AG10803 (cell line): ENCODE results near the gene PTPRD.

Source experiments
- DNase-seq: peaks from one replicate; pipeline ENCODE4 v3.0.0; 2010; ENCODE audit warnings: low read depth
- H3K4me3 ChIP-seq: 2 replicates; pipeline ENCODE4 v1.5.1; 2011; ENCODE audit warnings: mild to moderate bottlenecking, low read length, control low read depth
- CTCF ChIP-seq: conservative IDR thresholded peaks from 2 replicates; pipeline ENCODE4 v1.5.1; 2011; ENCODE audit warnings: mild to moderate bottlenecking, low read length, control low read depth, inconsistent platforms

PTPRD gene

GRCh38 chr9:10226996-10227395 is 385.8 kb downstream of the PTPRD start:
- no peak for DNase-seq
- TF ChIP-seq CTCF: no peak
- H3K4me3 ChIP-seq: no peak overlapping the region

- TF ChIP-seq CTCF: no peak
- H3K4me3 ChIP-seq: no peak overlapping the region
These were observed 400.1 kb downstream of the PTPRD start for GRCh38 chr9:10212702-10213101.

GRCh38 chr9:10208691-10209069 is 404.1 kb downstream of the PTPRD start:
- DNase-seq: no peak
- TF ChIP-seq CTCF: no peak
- H3K4me3 ChIP-seq: no peak overlapping the region

More at GRCh38 chr9:10212702-10213101, 400.1 kb downstream of the PTPRD start:
- no peak for DNase-seq

- DNase-seq: no peak
- H3K4me3 ChIP-seq: no peak overlapping the region
- TF ChIP-seq CTCF: no peak
These were observed 408.5 kb downstream of the PTPRD start for GRCh38 chr9:10204276-10204675.

- DNase-seq: no peak
- TF ChIP-seq CTCF: no peak
- H3K4me3 ChIP-seq: no peak overlapping the region
These were observed 439.2 kb downstream of the PTPRD start for GRCh38 chr9:10173561-10173960.

GRCh38 chr9:10172476-10172875 is 440.3 kb downstream of the PTPRD start:
- DNase-seq: no peak
- TF ChIP-seq CTCF: no peak
- no peak overlapping the region for H3K4me3 ChIP-seq

- no peak for DNase-seq
These were observed 444.6 kb downstream of the PTPRD start for GRCh38 chr9:10168241-10168640.

More at GRCh38 chr9:10168241-10168640, 444.6 kb downstream of the PTPRD start:
- no peak for TF ChIP-seq CTCF
- H3K4me3 ChIP-seq: no peak overlapping the region
